ENCODE measurements around the gene TMEM41A. TPM values are rescaled to one million over a fixed set of nuclear protein-coding genes. Genes with fewer than 3 reads are reported as not detected.

The TMEM41A gene
- total and polyA plus RNA-seq, 2 donors (not counting 1 experiment from before 2014, with no cell fraction given) = 8.5 to 23.7 TPM

Other genes starting within 250 kb of the TMEM41A start
- 1.4 and 2.0 TPM in 2 replicates for gene EHHADH, start 245.0 kb downstream of the TMEM41A start, total RNA-seq
- 0.30 and 0.69 TPM in 2 replicates for gene EHHADH, start 245.0 kb downstream of the TMEM41A start, polyA plus RNA-seq
- 9.2 and 10.9 TPM in 2 replicates for gene MAP3K13, start 135.9 kb downstream of the TMEM41A start, total RNA-seq
- 5.7 and 7.8 TPM in 2 replicates for gene MAP3K13, start 135.9 kb downstream of the TMEM41A start, polyA plus RNA-seq
- not detected in 2 replicates for gene LIPH, start 53.6 kb upstream of the TMEM41A start, total RNA-seq
- not detected in 2 replicates for gene LIPH, start 53.6 kb upstream of the TMEM41A start, polyA plus RNA-seq
- 43.4 and 46.0 TPM in 2 replicates for gene SENP2, start 87.3 kb upstream of the TMEM41A start, total RNA-seq
- 7.2 and 15.9 TPM in 2 replicates for gene SENP2, start 87.3 kb upstream of the TMEM41A start, polyA plus RNA-seq

Data from B cell (primary cell).